Lower leg skin (tissue), 4 donors: ENCODE measurements around the gene TPM1. TPM values are rescaled to one million over a fixed set of nuclear protein-coding genes. Genes with fewer than 3 reads are reported as not detected.

ENCODE experiments used
- DNase-seq, 2 donors: peaks; one replicate each; pipeline ENCODE4 v3.0.0-alpha.2; 2019; ENCODE audit warnings: low spot score in 2 of 2
- H3K4me3 ChIP-seq: fragments of 200-600 bp; sonication (generic); 2 replicates; pipeline ENCODE4 v1.5.1; 2017; ENCODE audit warnings: mild to moderate bottlenecking, low read depth; ENCODE audit not compliant: poor library complexity, severe bottlenecking
- CTCF ChIP-seq, 3 donors: fragments of 450-650 bp; IDR thresholded peaks; one replicate each; pipeline ENCODE4 v1.5.1; 2016; ENCODE audit warnings: antibody characterized with exemption in 3 of 3, mild to moderate bottlenecking in 3 of 3, moderate library complexity in 2 of 3
- POLR2A ChIP-seq, 2 donors: fragments of 450-650 bp; IDR thresholded peaks; one replicate each; pipeline ENCODE4 v1.6.1; 2016 to 2017; ENCODE audit warnings: antibody characterized with exemption in 2 of 2, mild to moderate bottlenecking in 1 of 2, moderate library complexity in 1 of 2
- WGBS, 2 donors: methylation state at CpG; one replicate each; pipeline ENCODE4 v1.1.5; 2018; 5-methylcytosine and 5-hydroxymethylcytosine counted together
- intact Hi-C: fragments of 100-400 bp; cut with DNase I; formaldehyde crosslinking; loops from one replicate; pipeline ENCODE4 v1.15.0; 2023; ENCODE audit warnings: low total_unique reads
- total RNA-seq, 4 donors: library from RNA; depleted of rRNA; stranded (reverse); fragments of >200 nt; gene quantifications; one replicate each; pipeline ENCODE4 v1.1.0, GENCODE V29; 2016

The TPM1 gene
- total RNA-seq, 4 donors from 2014 or later: 67.6 to 193 (median 95.9) TPM

GRCh38 chr15:63023351-63023945 lies 19.1 kb upstream of the TPM1 start:
- DNase-seq: peak in 1 of 2 donors; percentile 58
- 63% methylated on average over 3 of the region's 3 CpGs for WGBS, 2 donors
- TF ChIP-seq CTCF (IDR thresholded peaks at IDR 0.05) (no peak), POLR2A (IDR thresholded peaks at IDR 0.05) (no peak)
- intact Hi-C loops: no loop called here
- H3K4me3 ChIP-seq: no peak overlapping the region

GRCh38 chr15:63025460-63025859 lies 17.1 kb upstream of the TPM1 start:
- 90 to 95% methylated on average over 6 of the region's 6 CpGs for WGBS, 2 donors
- intact Hi-C loops: no loop called here
- no peak overlapping the region for H3K4me3 ChIP-seq
- TF ChIP-seq POLR2A (IDR thresholded peaks at IDR 0.05) (no peak), CTCF (IDR thresholded peaks at IDR 0.05) (no peak)
- DNase-seq: no peak

GRCh38 chr15:63027646-63028045 lies 14.9 kb upstream of the TPM1 start:
- intact Hi-C loops: no loop called here
- H3K4me3 ChIP-seq: no peak overlapping the region
- WGBS, 2 donors: 92 to 93% methylated on average over 2 of the region's 2 CpGs
- TF ChIP-seq CTCF (IDR thresholded peaks at IDR 0.05) (no peak), POLR2A (IDR thresholded peaks at IDR 0.05) (no peak)
- no peak for DNase-seq

- 84 to 90% methylated on average over 5 of the region's 5 CpGs for WGBS, 2 donors
- no peak for TF ChIP-seq CTCF (IDR thresholded peaks at IDR 0.05)
- TF ChIP-seq POLR2A (IDR thresholded peaks at IDR 0.05): no peak
- intact Hi-C loops: no loop called here
- DNase-seq: peak in 1 of 2 donors; percentile 68
- no peak overlapping the region for H3K4me3 ChIP-seq
These were observed 14.0 kb upstream of the TPM1 start for GRCh38 chr15:63028442-63029110.

- 41 to 65% methylated on average over 5 of the region's 5 CpGs for WGBS, 2 donors
- TF ChIP-seq CTCF (IDR thresholded peaks at IDR 0.05) (no peak), POLR2A (IDR thresholded peaks at IDR 0.05) (no peak)
- H3K4me3 ChIP-seq: no peak overlapping the region
- no peak for DNase-seq
- intact Hi-C loops: no loop called here
These were observed 12.9 kb upstream of the TPM1 start for GRCh38 chr15:63029676-63030075.
